K562 (cell line): Measurements from ENCODE around the gene MAN2A1. TPM values are rescaled to one million over a fixed set of nuclear protein-coding genes. Genes with fewer than 3 reads are reported as not detected.

Experiments
- ATAC-seq: fragments of 200-7000 bp; cut with Tn5 transposase; 3 replicates; pipeline ENCODE4 v1.9.1; 2020; ENCODE audit warnings: moderate library complexity
- BruUV-seq: library from RNA; stranded (reverse); fragments of 400-500 nt; replicated peaks from 2 replicates; lab custom pipeline; 2021; lab: Mats Ljungman, UMichigan
- CTCF ChIA-PET: fragments of 300-600 bp; formaldehyde crosslinking; extraction: SDS; loops from one replicate; lab custom pipeline; 2021; ENCODE audit warnings: low intra/inter-chr PET ratio; lab: Yijun Ruan, JAX
- POLR2A ChIA-PET: fragments of 300-600, 350-650 bp; sonication (Branson Sonifier 250); formaldehyde crosslinking; extraction: SDS; loops from one replicate; lab custom pipeline; 2021; ENCODE audit warnings: antibody characterized with exemption, inconsistent platforms; lab: Yijun Ruan, JAX
- DNase-seq, 4 experiments: peaks; one replicate each; pipeline versions ENCODE4 v3.0.0 to v3.0.0-alpha.2; 2011 to 2018; ENCODE audit warnings: low spot score in 3 of 4, mixed read lengths in 3 of 4; ENCODE audit errors: extremely low read depth in 1 of 4
- FAIRE-seq: peaks from 2 replicates; lab custom pipeline; 2011; peaks lifted over from hg19 to GRCh38; lab: Jason Lieb, UNC
- H2AFZ ChIP-seq: 2 replicates; pipeline ENCODE4 v1.6.0; 2011; ENCODE audit warnings: low read depth, low read length, control low read depth, inconsistent platforms
- H3K27ac ChIP-seq: fragments of 200-600 bp; 3 replicates; pipeline ENCODE4 v1.8.0; 2011; ENCODE audit warnings: low read depth, mild to moderate bottlenecking, control low read depth, inconsistent platforms, low read length, moderate library complexity, mixed read lengths; ENCODE audit errors: extremely low read depth
- H3K27me3 ChIP-seq, 2 experiments: fragments of 300-600 bp in 1 of 2; 2 replicates in 1 of 2; 3 replicates in 1 of 2; pipeline versions ENCODE4 v1.6.0 to v1.8.0; 2011; ENCODE audit warnings: inconsistent platforms in 2 of 2, low read length in 2 of 2, mild to moderate bottlenecking in 1 of 2, mixed read lengths in 1 of 2, moderate library complexity in 1 of 2; ENCODE audit not compliant: control insufficient read depth in 2 of 2, insufficient read depth in 2 of 2
- H3K36me3 ChIP-seq: fragments of 300-600 bp; 3 replicates; pipeline ENCODE4 v1.8.0; 2011; ENCODE audit warnings: mild to moderate bottlenecking, low read length, inconsistent platforms; ENCODE audit not compliant: control insufficient read depth, insufficient read depth
- H3K4me1 ChIP-seq, 2 experiments: fragments of 200-600 bp in 1 of 2; replicated peaks in 1 of 2; 2 replicates in 1 of 2; 3 replicates in 1 of 2; pipeline versions ENCODE4 v1.5.1 to v1.8.0; 2011; ENCODE audit warnings: inconsistent platforms in 2 of 2, low read length in 2 of 2, mild to moderate bottlenecking in 1 of 2, mixed read lengths in 1 of 2, moderate library complexity in 1 of 2; ENCODE audit not compliant: control insufficient read depth in 2 of 2, insufficient read depth in 2 of 2
- H3K4me2 ChIP-seq: 2 replicates; pipeline ENCODE4 v1.6.1; 2011; ENCODE audit warnings: low read length, control low read depth, inconsistent platforms, mixed read lengths; ENCODE audit not compliant: insufficient read depth
- H3K4me3 ChIP-seq: fragments of 200-600 bp; sonication (generic), shearing (Covaris generic); 2 replicates; pipeline ENCODE4 v1.5.1; 2016; ENCODE audit warnings: control low read depth, inconsistent platforms
- H3K79me2 ChIP-seq: fragments of 200-600 bp; 3 replicates; pipeline ENCODE4 v1.8.0; 2011; ENCODE audit warnings: low read length, inconsistent platforms; ENCODE audit not compliant: control insufficient read depth, insufficient read depth
- H3K9ac ChIP-seq, 2 experiments: 2 replicates each; pipeline versions ENCODE4 v1.6.0 to v1.6.1; 2011; ENCODE audit warnings: low read depth in 2 of 2, low read length in 2 of 2, control low read depth in 1 of 2, inconsistent platforms in 1 of 2, mild to moderate bottlenecking in 1 of 2, mixed read lengths in 1 of 2; ENCODE audit not compliant: insufficient read depth in 1 of 2
- H3K9me1 ChIP-seq: one replicate; pipeline ENCODE4 v1.6.0; 2011; ENCODE audit warnings: inconsistent platforms, mild to moderate bottlenecking, low read length, moderate library complexity; ENCODE audit not compliant: control insufficient read depth, insufficient read depth
- H3K9me3 ChIP-seq: replicated peaks from 2 replicates; pipeline ENCODE4 v1.5.1; 2011; ENCODE audit warnings: low read depth, low read length, inconsistent platforms; ENCODE audit not compliant: control insufficient read depth, insufficient read depth
- H4K20me1 ChIP-seq: replicated peaks from 2 replicates; pipeline ENCODE4 v1.6.1; 2011; ENCODE audit warnings: low read length, inconsistent platforms, mixed read lengths; ENCODE audit not compliant: control insufficient read depth, insufficient read depth
- MEIS2 ChIP-seq: fragments of 450-650 bp; IDR thresholded peaks from 2 replicates; pipeline ENCODE4 v1.6.1; 2014; ENCODE audit warnings: mild to moderate bottlenecking; ENCODE audit not compliant: partially characterized antibody
- MIER1 ChIP-seq: fragments of 450-650 bp; IDR thresholded peaks from 2 replicates; pipeline ENCODE4 v1.6.1; 2016; ENCODE audit warnings: antibody characterized with exemption, mild to moderate bottlenecking, low read depth
- PKNOX1 ChIP-seq: fragments of 450-650 bp; IDR thresholded peaks from 2 replicates; pipeline ENCODE4 v1.6.1; 2016
- PREB ChIP-seq: sonication (generic); formaldehyde crosslinking; IDR thresholded peaks from 2 replicates; pipeline ENCODE4 v1.8.1; 2023; ENCODE audit warnings: mild to moderate bottlenecking, missing genetic modification reagents
- ZNF518B ChIP-seq: fragments of 250-450 bp; sonication (Bioruptor Pico); IDR thresholded peaks from 2 replicates; pipeline ENCODE4 v1.5.0; 2021; ENCODE audit warnings: mild to moderate bottlenecking, moderate library complexity
- ZNF639 ChIP-seq, 2 experiments: fragments of 200-800 bp in 1 of 2; sonication (Bioruptor generic) in 1 of 2; sonication (generic) in 1 of 2; formaldehyde crosslinking in 1 of 2; IDR thresholded peaks in 1 of 2; conservative IDR thresholded peaks in 1 of 2; 2 replicates each; pipeline versions ENCODE4 v1.5.0 to v1.6.1; 2016 to 2020; ENCODE audit warnings: missing compliant biosample characterization in 1 of 2, missing genetic modification characterization in 1 of 2, missing genetic modification reagents in 1 of 2
- WGBS: fragments of 100-300 bp; shearing (Covaris generic); methylation state at CpG from one replicate; pipeline ENCODE4 v1.1.6; 2016; ENCODE audit warnings: low coverage, mixed read lengths; ENCODE audit not compliant: insufficient coverage; ENCODE audit errors: missing lambda C conversion rate; 5-methylcytosine and 5-hydroxymethylcytosine counted together
- in situ Hi-C: fragments of 300-500 bp; cut with MboI; formaldehyde crosslinking; loops from 4 replicates; pipeline ENCODE4 v1.15.0; 2018; ENCODE audit warnings: inconsistent platforms, mixed read lengths
- intact Hi-C: fragments of 100-400 bp; cut with micrococcal nuclease; formaldehyde crosslinking; loops from 2 replicates; pipeline ENCODE4 v1.14.2; 2022
- polyA plus RNA-seq, 8 experiments: library from polyadenylated mRNA; depleted of rRNA in 4 of 8; stranded (reverse) in 5 of 8; unstranded in 3 of 8; fragments of >200 nt; fragmentation: Nextera tagmentation in 2 of 8; fragmentation: Illumina TruSeq in 1 of 8; extraction: Ambion mirVana in 2 of 8; extraction: Trizol in 1 of 8; gene quantifications; 2 replicates each; pipeline versions ENCODE4 v1.2.1 to v1.2.3, GENCODE V29; 2011 to 2014; ENCODE audit warnings: inconsistent platforms in 1 of 8, missing spikeins in 1 of 8
- total RNA-seq, 7 experiments: library from RNA; depleted of rRNA in 6 of 7; stranded (reverse); fragments of >200 nt in 6 of 7; fragmentation: Illumina TruSeq in 2 of 7; extraction: Trizol in 2 of 7; gene quantifications; 2 replicates each; pipeline versions ENCODE4 v1.2.1 to v1.2.3, GENCODE V29; 2011 to 2021; ENCODE audit warnings: low replicate concordance in 1 of 7

Gene MAN2A1
- total and polyA plus RNA-seq, 9 of the 15 experiments (the other 6 are each of a cell fraction or from before 2014, with no cell fraction given), result 5.2 to 32.0 (median 19.8) TPM

GRCh38 chr5:109645707-109646192, 44.0 kb upstream of the MAN2A1 start:
- no TSS peak for BruUV-seq
- DNase-seq (peak in 1 of 4 experiments; percentile 61), ATAC-seq (peak; percentile 35; the same call in 1 of the 3 replicates), FAIRE-seq (no peak)
- in situ Hi-C loops (no loop called here), intact Hi-C loops (no loop called here)
- no peak overlapping the region for H3K4me2 ChIP-seq
- no peak overlapping the region for H2AFZ ChIP-seq
- no peaks in the 10 kb centered on the region for H3K36me3 ChIP-seq
- H3K4me3 ChIP-seq, result no peak overlapping the region
- 0 out of 4 replicates have a peak, but pooled peaks of 1 of the 2 experiments have one; percentile 37 for TF ChIP-seq ZNF639 (CRISPR knock-in tag; conservative IDR thresholded peaks at IDR 0.05 in 1 of 2, IDR thresholded peaks at IDR 0.05 in 1 of 2)
- no peak for TF ChIP-seq PREB (CRISPR knock-in tag)
- TF ChIP-seq MEIS2, result peak; percentile 11
- peak; percentile 42; the same call in 1 of the 2 replicates for TF ChIP-seq PKNOX1
- TF ChIP-seq MIER1, result no peak
- no peak for TF ChIP-seq ZNF518B
- H4K20me1 ChIP-seq, result no peaks in the 10 kb centered on the region
- CTCF ChIA-PET, result no interaction called here
- H3K4me1 ChIP-seq, result peaks cover 0 to 4% of the 10 kb centered on the region in 2 experiments; a peak in 4 of 5 replicates
- H3K27ac ChIP-seq, result no peak overlapping the region
- H3K9ac ChIP-seq, result no peak overlapping the region
- POLR2A ChIA-PET, result interaction anchor here (1.0 kb wide), 1 partner anchor 17 kb away, joined by 4 read pairs; no protein-coding TSS in a partner anchor
- H3K27me3 ChIP-seq, result no peaks in the 10 kb centered on the region
- H3K79me2 ChIP-seq, result no peaks in the 10 kb centered on the region
- no peaks in the 10 kb centered on the region for H3K9me3 ChIP-seq
- WGBS, result 8% methylated on average over 2 of the region's 2 CpGs
- no peaks in the 10 kb centered on the region for H3K9me1 ChIP-seq
